Colon (tissue), 2 donors: ENCODE measurements around the gene ZNF319.
"Not testable (repeated sequence)": the region's sequence is repeated elsewhere in the genome, so short reads cannot be mapped to it uniquely, and the experiment has no call there.

ENCODE experiments used
- FAIRE-seq: peaks from 2 replicates; lab custom pipeline; 2012; peaks lifted over from hg19 to GRCh38; lab: Jason Lieb, UNC
- donor health status: control.
- donor health status: control.

Gene ZNF319

GRCh38 chr16:58021661-58022551, 21.4 kb upstream of the ZNF319 start:
- no peak for FAIRE-seq

GRCh38 chr16:58020628-58021521, 20.4 kb upstream of the ZNF319 start:
- no peak for FAIRE-seq

- no peak for FAIRE-seq
These were observed 19.5 kb upstream of the ZNF319 start for GRCh38 chr16:58019866-58020538.

- FAIRE-seq, result no peak
These were observed 18.3 kb upstream of the ZNF319 start for GRCh38 chr16:58018803-58019202.

- no peak for FAIRE-seq
These were observed 16.5 kb upstream of the ZNF319 start for GRCh38 chr16:58016840-58017446.

GRCh38 chr16:58013201-58013956, 12.9 kb upstream of the ZNF319 start:
- no peak for FAIRE-seq

GRCh38 chr16:58012481-58012880, 12.0 kb upstream of the ZNF319 start:
- FAIRE-seq, result no peak

GRCh38 chr16:58011652-58012051, 11.2 kb upstream of the ZNF319 start:
- no peak for FAIRE-seq

- no peak for FAIRE-seq
These were observed 10.4 kb upstream of the ZNF319 start for GRCh38 chr16:58010886-58011285.

- no peak for FAIRE-seq
These were observed 9.5 kb upstream of the ZNF319 start for GRCh38 chr16:58009856-58010416.

- FAIRE-seq, result not testable (repeated sequence)
These were observed 4.3 kb upstream of the ZNF319 start for GRCh38 chr16:58004736-58005135.

GRCh38 chr16:58002936-58003335, 2.5 kb upstream of the ZNF319 start:
- FAIRE-seq, result no peak

- no peak for FAIRE-seq
These were observed 1.9 kb upstream of the ZNF319 start for GRCh38 chr16:58002416-58002800.

- FAIRE-seq, result no peak
These were observed 1.4 kb upstream of the ZNF319 start for GRCh38 chr16:58001781-58002415.

- FAIRE-seq, result no peak
These were observed 519 bp upstream of the ZNF319 start, which contains the start of gene USB1 for GRCh38 chr16:58000706-58001676. TSS of gene USB1 (plus strand) at chr16:58001407. CDS start at chr16:58001484, 77 bp downstream.

- no peak for FAIRE-seq
These were observed 1.0 kb downstream of the ZNF319 start for GRCh38 chr16:57999366-57999970.

- FAIRE-seq, result no peak
These were observed 1.5 kb downstream of the ZNF319 start for GRCh38 chr16:57998992-57999365.

- FAIRE-seq, result no peak
These were observed 2.0 kb downstream of the ZNF319 start for GRCh38 chr16:57998486-57998885.
